Neutrophil (primary cell): ENCODE measurements around the gene BLVRB.
"Not testable (repeated sequence)": the region's sequence is repeated elsewhere in the genome, so short reads cannot be mapped to it uniquely, and the experiment has no call there.

Experiments
- H3K27ac ChIP-seq: fragments of 200-600 bp; sonication (generic); 2 replicates; pipeline ENCODE4 v1.5.1; 2016; ENCODE audit warnings: mild to moderate bottlenecking, moderate library complexity
- H3K27me3 ChIP-seq: fragments of 200-600 bp; sonication (generic); 2 replicates; pipeline ENCODE4 v1.6.0; 2016; ENCODE audit warnings: mild to moderate bottlenecking
- H3K36me3 ChIP-seq: fragments of 200-600 bp; sonication (generic); 2 replicates; pipeline ENCODE4 v1.5.1; 2017
- H3K4me1 ChIP-seq, 2 experiments: fragments of 200-600 bp in 1 of 2; sonication (generic) in 1 of 2; 1 replicate in 1 of 2; 2 replicates in 1 of 2; pipeline versions ENCODE4 v1.5.1 to v1.6.1; 2013 to 2016; ENCODE audit warnings: low read depth in 1 of 2, low read length in 1 of 2, mild to moderate bottlenecking in 1 of 2, moderate library complexity in 1 of 2; ENCODE audit not compliant: control insufficient read depth in 1 of 2, insufficient read depth in 1 of 2
- H3K4me3 ChIP-seq, 2 experiments: fragments of 200-600 bp in 1 of 2; sonication (generic) in 1 of 2; 1 replicate in 1 of 2; 2 replicates in 1 of 2; pipeline ENCODE4 v1.5.1; 2013 to 2016; ENCODE audit warnings: low read depth in 1 of 2, low read length in 1 of 2, mild to moderate bottlenecking in 1 of 2, moderate library complexity in 1 of 2
- H3K9me3 ChIP-seq: fragments of 200-600 bp; sonication (generic); 2 replicates; pipeline ENCODE4 v1.5.1; 2016
- TF ChIP-seq, protein P1 (sequence below): fragments of 200-600 bp; sonication (generic); IDR thresholded peaks from 2 replicates; pipeline ENCODE4 v1.5.1; 2016; ENCODE audit warnings: antibody characterized with exemption

Gene BLVRB

DNA sequence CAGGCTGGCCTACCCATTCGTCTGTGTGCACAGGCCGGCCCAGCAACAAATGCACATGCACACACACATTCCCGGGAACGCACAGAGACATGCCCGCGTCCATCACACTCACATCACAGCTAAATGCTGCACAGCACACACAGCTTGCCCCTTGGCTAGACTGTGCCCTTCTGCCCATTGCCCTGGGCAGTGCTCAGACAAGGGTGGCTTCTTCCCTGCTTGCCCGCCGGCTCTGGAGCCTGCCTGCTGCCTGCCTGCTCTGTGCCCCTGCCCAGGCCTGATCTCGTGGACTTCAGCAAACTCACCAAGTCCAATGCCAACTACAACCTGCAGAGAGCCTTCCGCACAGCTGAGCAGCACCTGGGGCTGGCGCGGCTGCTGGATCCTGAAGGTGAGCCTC, 31.7 kb upstream of the BLVRB start:
- Histone ChIP-seq H3K9me3 (no peaks in the 10 kb centered on the region), H3K27me3 (peaks cover 44% of the 10 kb centered on the region), H3K27ac (no peak overlapping the region), H3K36me3 (no peaks in the 10 kb centered on the region), H3K4me1 (no peaks in the 10 kb centered on the region), H3K4me3 (no peak overlapping the region)
- TF ChIP-seq, protein P1, sequence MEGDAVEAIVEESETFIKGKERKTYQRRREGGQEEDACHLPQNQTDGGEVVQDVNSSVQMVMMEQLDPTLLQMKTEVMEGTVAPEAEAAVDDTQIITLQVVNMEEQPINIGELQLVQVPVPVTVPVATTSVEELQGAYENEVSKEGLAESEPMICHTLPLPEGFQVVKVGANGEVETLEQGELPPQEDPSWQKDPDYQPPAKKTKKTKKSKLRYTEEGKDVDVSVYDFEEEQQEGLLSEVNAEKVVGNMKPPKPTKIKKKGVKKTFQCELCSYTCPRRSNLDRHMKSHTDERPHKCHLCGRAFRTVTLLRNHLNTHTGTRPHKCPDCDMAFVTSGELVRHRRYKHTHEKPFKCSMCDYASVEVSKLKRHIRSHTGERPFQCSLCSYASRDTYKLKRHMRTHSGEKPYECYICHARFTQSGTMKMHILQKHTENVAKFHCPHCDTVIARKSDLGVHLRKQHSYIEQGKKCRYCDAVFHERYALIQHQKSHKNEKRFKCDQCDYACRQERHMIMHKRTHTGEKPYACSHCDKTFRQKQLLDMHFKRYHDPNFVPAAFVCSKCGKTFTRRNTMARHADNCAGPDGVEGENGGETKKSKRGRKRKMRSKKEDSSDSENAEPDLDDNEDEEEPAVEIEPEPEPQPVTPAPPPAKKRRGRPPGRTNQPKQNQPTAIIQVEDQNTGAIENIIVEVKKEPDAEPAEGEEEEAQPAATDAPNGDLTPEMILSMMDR, result no peak

DNA sequence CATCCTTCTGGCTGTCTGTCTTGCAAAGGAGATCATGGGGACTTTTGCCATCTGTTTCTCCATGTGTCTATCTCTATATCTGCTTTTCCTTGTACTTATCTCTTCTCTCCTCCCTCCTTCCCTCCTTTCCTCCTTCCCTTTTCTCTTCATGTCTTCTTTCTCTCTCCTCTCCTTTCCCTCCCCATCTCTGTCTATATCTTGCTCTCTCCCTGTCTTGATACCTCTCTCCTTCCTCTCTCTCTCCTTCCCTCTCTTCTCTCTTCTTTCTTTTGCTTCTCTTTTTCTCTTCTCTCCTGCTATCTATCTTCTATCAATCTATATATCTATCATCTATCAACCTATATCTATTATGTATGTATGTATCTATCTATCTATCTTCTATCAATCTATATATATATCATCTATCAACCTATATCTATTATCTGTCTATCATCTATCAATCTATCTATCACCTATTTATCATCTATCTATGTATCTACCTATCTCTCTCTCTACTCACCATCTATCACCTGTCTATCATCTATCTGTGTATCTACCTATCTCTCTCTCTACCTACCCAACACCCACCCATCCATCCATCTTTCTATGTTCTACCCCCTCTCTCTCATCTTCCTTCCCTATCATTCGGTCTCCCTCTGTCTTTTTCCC, 28.8 kb upstream of the BLVRB start:
- peaks cover 47% of the 10 kb centered on the region for H3K27me3 ChIP-seq
- TF ChIP-seq, protein P1, result no peak
- no peaks in the 10 kb centered on the region for H3K9me3 ChIP-seq
- no peaks in the 10 kb centered on the region for H3K36me3 ChIP-seq
- H3K27ac ChIP-seq, result no peak overlapping the region
- H3K4me1 ChIP-seq, result no peaks in the 10 kb centered on the region
- H3K4me3 ChIP-seq, result no peak overlapping the region

GRCh38 chr19:40493778-40494177, 28.2 kb upstream of the BLVRB start:
- no peak overlapping the region for H3K27ac ChIP-seq
- H3K36me3 ChIP-seq, result no peaks in the 10 kb centered on the region
- H3K27me3 ChIP-seq, result peaks cover 52% of the 10 kb centered on the region
- no peaks in the 10 kb centered on the region for H3K9me3 ChIP-seq
- TF ChIP-seq, protein P1, result no peak
- no peak overlapping the region for H3K4me3 ChIP-seq
- H3K4me1 ChIP-seq, result no peaks in the 10 kb centered on the region

DNA sequence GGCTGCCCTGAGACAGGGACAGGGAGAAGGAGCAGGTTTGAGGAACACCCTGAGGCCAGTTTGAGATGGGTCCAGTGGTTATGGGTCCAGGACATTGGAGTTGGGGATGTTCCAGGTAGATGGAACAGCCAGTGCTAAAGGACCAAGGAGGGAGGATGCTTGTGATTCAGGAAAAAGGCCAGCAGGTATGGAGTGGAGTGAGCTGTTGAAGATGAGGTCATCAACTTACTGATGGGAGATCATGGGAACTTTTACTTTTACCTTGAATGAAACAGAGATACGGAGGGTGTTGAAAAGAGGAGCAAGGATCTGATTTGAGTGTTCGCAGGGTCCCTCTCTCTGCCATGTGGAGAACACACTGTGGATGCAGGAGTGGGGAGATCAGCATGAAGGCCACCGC, 26.7 kb upstream of the BLVRB start:
- H3K36me3 ChIP-seq, result no peaks in the 10 kb centered on the region
- TF ChIP-seq, protein P1, result no peak
- H3K27me3 ChIP-seq, result peaks cover 67% of the 10 kb centered on the region
- H3K27ac ChIP-seq, result no peak overlapping the region
- H3K4me3 ChIP-seq, result no peak overlapping the region
- H3K4me1 ChIP-seq, result no peaks in the 10 kb centered on the region
- H3K9me3 ChIP-seq, result no peaks in the 10 kb centered on the region

GRCh38 chr19:40489882-40490230, 24.3 kb upstream of the BLVRB start:
- TF ChIP-seq, protein P1, result no peak
- Histone ChIP-seq H3K36me3 (no peaks in the 10 kb centered on the region), H3K4me3 (no peak overlapping the region), H3K4me1 (no peaks in the 10 kb centered on the region), H3K9me3 (no peaks in the 10 kb centered on the region), H3K27me3 (peaks cover 82% of the 10 kb centered on the region), H3K27ac (no peak overlapping the region)

DNA sequence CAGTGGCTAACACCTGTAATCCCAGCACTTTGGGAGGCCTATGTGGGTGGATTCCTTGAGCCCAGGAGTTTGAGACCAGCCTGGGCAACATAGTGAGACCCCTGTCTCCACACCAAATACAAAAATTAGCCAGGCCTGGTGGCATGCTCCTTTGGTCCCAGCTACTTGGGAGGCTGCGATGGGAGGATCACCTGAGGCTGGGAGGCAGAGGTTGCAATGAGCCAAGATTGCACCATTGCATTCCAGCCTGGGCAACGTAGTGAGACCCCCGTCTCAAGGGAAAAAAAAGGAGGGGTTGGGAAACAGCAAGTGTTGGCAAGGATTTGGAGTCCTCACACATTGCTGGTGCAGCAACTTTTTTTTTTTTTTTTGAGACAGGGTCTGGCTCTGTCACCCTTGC, 20.5 kb upstream of the BLVRB start:
- H3K36me3 ChIP-seq, result no peaks in the 10 kb centered on the region
- peaks cover 94% of the 10 kb centered on the region for H3K27me3 ChIP-seq
- H3K27ac ChIP-seq, result no peak overlapping the region
- H3K4me1 ChIP-seq, result no peaks in the 10 kb centered on the region
- H3K4me3 ChIP-seq, result no peak overlapping the region
- TF ChIP-seq, protein P1, result no peak
- H3K9me3 ChIP-seq, result no peaks in the 10 kb centered on the region

DNA sequence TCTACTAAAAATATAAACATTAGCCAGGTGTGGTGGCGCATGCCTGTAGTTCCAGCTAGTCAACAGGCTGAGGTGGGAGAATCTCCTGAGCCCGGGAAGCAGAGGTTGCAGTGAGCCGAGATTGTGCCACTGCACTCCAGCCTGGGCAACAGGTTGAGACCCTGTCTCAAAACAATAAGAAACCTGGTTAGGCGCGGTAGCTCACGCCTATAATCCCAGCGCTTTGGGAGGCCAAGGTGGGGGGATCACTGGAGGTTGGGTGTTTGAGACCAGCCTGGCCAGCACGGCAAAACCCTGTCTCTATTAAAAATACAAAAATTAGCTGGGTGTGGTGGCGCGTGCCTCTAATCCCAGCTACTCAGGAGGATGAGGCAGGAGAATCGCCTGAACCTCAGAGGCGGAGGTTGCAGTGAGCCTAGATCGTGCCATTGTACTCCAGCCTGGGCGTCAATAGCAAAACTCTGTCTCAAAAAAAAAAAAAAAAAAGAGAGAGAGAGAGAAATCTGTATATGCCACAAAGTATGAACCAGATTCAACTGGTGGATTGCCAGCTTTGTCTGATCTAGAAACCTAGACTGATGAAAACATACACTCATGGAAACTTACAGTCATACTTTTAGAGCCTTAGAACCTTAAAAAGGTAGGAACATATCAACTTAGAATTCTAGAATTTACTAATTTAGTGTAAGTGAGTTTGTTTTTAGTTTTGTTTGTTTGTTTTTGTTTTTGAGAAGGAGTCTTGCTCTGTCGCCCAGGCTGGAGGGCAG, 10.5 kb upstream of the BLVRB start:
- H3K36me3 ChIP-seq, H3K4me3 ChIP-seq, H3K4me1 ChIP-seq, H3K9me3 ChIP-seq, H3K27ac ChIP-seq: not testable (repeated sequence)
- H3K27me3 ChIP-seq, result peaks cover 31% of the 10 kb centered on the region
